GM18873 (cell line): ENCODE results near the gene NPHP1.
"Not testable (repeated sequence)": the region's sequence is repeated elsewhere in the genome, so short reads cannot be mapped to it uniquely, and the experiment has no call there.

Experiments used
- ATAC-seq: cut with Tn5 transposase; IDR thresholded peaks from one replicate; pipeline ENCODE4 v1.9.1; 2021; ENCODE audit warnings: mild to moderate bottlenecking, moderate library complexity, moderate number of reproducible peaks; ENCODE audit not compliant: unreplicated experiment, low FRiP score

NPHP1 gene

DNA sequence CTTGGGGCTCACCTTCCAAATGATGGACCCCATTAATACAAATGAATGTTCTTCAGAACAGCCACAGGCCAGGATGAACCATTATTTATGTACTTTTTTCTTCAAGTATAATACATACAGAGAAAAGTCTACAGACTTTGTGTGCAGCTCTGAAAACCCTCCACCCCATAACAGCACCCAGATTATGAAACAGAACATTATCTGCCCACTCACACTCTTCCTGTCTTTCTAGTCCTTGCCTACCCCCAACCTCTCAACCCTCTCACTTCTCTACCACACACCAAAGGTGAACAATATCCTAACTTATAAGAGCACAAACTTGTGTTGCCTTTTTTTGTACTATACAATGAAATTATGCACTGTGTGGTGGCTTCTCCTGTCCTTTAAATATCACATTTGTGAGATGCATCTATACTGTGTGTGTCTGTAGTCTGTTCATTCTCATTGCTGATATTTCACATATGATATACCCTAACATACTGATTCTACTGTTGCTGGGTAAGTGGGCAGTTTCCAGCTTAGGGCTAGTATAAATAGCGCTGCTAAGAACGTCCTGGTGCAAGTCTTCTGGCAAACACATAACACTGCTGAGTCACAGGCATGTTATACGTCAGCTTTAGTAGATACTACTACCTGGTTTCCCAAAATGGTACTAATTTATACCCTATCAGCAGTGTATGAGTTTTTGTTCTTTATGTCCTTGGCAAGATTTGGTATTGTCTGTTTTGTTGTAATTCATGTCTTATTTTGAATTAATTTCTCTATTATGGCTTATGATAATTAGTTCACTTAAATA is 1.0 kb upstream of the NPHP1 start:
- ATAC-seq, result no peak

DNA sequence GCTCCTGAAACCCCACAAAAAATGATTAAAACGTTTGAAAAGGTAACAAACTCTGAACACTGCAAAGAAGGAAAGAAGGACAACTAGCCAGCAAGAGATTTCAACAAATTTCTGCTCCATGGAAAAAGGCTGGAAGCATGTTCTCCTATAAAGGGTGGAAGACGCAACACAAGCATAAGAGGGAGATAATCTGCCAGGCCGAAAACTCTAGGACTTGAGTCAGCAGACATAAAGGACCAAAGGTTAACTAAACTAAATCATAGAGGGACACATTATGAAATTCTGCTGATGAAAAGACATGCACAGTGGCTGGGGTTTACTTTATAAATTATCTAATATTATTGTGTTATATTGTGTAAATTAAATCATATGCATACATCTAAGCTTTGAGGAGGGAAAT is 6.8 kb downstream of the NPHP1 start:
- no peak for ATAC-seq

DNA sequence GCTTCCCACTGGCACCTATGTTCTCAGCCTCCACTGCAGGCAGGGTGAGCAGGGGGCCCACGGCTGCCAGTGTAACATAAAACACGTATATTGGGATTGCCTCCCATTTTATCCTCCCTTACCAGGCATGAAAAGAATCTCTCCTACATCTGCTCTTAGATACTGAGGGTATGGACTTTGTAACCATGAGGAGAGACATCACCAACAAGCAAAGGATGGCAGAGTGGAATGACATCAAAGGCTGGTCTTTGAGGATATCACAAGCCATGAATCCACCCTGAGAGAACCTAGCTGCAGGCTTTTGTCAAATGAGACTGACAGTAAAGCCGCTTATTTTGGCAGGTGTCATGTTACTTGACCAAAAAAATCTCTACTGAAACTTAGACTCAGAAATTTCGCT is 7.4 kb downstream of the NPHP1 start:
- no peak for ATAC-seq

- not testable (repeated sequence) for ATAC-seq
Observed at GRCh38 chr2:110190169-110190568, 14.6 kb downstream of the NPHP1 start.

- ATAC-seq, result no peak
Observed at GRCh38 chr2:110182449-110182848, 22.4 kb downstream of the NPHP1 start.

DNA sequence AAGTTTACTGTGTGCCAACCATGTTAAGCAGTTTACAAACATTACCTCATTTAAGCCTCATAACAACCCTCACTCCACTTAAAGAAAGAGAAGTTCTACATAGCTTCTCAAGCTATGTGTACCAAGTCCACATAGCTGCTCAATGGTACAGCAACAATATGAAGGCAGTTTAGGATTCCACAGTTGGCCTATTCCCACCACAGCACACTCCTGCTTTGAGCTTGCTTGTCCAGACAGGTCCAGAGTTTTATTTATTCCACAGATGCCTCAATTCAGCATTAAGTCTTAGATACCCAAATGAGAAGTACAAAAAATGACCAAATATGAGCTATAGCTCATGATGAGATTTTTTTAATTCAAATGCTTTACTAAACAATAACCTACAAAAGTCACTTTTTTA is 24.8 kb downstream of the NPHP1 start:
- no peak for ATAC-seq

DNA sequence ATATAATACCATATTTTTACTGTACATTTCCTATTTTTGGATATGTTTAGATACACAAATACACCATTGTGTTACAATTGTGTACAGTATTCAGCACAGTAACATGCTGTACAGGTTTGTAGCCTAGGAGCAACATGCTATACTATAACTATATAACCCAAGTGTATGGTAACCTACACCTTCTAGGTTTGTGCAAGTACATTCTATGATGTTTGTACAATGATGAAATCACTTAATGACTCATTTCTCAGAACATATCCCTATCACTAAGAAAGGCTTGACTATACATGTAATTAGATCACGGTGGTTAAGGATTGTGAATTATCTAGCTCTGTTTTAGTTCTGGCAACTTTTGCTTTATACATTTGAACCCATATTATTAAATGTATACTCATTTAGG is 31.3 kb downstream of the NPHP1 start:
- ATAC-seq, result no peak

DNA sequence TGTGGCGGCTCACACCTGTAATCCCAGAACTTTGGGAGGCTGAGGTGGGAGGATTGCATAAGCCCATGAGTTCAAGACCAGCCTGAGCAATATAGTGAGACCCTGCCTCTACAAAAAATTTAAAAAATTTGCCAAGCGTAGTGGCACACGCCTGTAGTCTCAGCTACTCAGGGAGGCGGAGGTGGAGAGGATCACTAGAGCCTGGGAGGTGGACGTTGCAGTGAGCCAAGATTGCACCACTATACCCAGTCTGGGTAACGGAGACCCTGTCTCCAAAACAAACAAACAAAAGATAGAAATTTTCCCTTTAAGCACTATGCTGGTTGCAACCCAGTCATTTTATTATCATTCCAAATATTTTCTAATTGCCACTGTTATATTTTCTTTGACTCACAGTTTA is 32.3 kb downstream of the NPHP1 start:
- no peak for ATAC-seq

- ATAC-seq, result no peak
Observed at GRCh38 chr2:110170102-110170501, 34.7 kb downstream of the NPHP1 start.

DNA sequence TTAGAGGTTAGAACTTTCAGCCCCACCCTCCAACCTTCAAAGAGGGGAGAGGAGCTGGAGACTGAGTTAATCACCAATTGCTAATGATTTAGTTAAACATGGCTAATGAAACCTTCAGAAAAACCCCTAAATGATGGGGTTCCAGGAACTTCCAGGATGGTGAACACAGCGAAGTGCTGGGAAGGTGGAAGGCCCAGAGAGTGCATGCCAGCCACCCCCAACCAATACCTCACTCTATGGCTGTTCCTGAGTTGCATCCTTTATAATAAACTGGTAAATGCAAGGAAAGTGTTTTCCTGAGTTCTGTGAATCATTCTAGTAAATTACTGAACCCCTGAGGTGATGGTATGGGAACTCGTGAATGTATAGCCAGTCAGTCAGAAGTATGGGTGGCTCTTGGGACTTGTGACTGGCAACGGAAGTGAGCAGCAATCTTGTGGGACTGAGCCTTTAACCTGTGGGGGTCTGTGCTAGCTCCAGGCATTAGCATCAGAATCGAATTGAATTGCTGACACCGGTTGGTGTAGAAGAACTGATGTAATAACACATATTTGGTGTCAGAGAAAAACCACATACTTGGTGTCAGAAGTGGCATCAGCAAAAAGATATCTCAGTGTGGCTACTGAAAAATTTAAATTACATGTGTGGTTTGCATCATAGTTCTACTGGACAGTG is 37.4 kb downstream of the NPHP1 start:
- ATAC-seq, result no peak

- no peak for ATAC-seq
Observed at GRCh38 chr2:110166266-110166665, 38.5 kb downstream of the NPHP1 start.

DNA sequence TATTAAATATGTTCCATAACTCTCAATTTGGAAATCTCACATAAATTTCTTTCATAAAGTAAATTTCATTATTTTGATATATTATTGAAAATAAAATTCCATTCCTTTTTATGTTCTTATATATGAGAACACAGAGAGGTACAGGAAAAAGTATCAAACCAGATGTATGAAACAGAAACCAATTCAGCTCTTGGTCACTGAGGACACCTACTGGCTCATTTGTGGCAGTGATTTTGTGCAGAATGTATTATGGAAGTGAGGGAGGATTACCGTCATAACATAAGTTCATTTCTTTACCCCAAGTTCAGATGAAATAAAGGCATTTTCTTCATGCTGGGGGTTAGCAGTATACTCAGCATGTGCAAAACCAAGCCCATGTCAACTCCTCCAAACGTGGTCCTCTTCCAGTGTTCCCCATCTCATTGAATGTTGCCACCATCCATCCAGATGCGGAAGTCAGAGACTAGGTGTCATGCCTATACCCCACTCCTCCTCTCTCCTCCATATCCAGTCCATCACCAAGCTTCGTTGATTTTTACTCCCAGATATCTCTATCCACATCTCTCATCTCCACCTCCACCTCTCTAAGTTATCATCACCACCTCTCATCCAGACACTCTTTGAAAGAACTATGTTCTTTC is 47.5 kb downstream of the NPHP1 start:
- ATAC-seq, result no peak

GRCh38 chr2:110154828-110155227 is 50.0 kb downstream of the NPHP1 start:
- not testable (repeated sequence) for ATAC-seq

DNA sequence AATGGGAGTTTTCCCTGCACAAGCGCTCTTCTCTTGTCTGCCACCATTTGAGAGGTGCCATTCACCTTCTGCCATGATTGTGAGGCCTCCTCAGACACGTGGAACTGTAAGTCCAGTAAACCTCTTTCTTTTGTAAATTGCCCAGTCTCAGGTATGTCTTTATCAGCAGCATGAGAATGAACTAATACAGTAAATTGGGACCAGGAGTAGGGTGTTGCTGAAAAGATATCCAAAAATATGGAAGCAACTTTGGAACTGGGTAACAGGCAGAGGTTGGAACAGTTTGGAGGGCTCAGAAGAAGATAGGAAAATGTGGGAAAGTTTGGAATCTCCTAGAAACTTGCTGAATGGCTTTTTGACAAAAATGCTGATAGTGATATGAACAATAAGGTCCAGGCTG is 50.6 kb downstream of the NPHP1 start:
- ATAC-seq, result not testable (repeated sequence)

- ATAC-seq, result no peak
Observed at GRCh38 chr2:110153416-110153815, 51.4 kb downstream of the NPHP1 start.

GRCh38 chr2:110152943-110153342 is 51.9 kb downstream of the NPHP1 start:
- ATAC-seq, result no peak

DNA sequence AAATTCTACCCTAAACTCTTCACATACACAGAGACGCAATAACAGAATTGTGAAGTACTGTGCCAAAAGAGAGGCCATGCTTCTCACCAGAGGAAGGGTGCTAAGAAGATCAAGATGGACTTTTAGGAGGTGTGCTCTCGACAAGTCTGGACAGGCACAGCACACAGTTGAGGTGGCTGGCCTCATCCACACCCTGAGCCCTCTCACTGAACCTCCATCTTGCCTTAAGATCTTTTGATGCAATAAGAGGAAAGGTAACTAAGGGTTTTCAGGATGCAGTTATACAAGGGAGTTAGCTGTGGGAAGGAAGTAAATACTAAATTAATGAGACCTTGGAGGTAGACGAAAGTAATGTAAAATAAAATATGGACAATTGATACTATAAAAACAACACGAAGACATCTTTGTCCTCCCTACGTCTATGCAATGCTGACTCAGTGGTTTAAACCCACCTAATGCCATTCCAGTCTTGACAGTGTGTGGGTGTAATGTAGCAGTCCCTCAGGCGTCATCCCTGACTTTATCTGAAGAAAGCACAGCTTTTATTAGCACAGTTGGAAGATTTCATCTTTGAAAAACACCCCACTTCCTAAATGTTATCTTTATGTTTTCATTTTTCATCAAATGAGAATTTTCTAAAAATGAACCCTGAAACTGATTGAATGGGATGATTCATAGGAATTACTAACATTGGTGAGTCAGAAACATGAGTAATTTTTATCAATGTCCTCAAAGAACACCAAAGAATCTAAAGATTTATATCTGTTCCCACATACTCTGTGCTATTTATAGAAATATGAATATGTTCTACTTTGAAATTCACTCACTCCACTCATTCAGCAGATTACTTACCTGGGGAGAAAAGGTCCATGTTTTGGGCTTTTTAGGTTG is 55.2 kb downstream of the NPHP1 start:
- ATAC-seq, result no peak

GRCh38 chr2:110146945-110147332 is 57.9 kb downstream of the NPHP1 start:
- no peak for ATAC-seq

GRCh38 chr2:110146183-110146944 is 58.4 kb downstream of the NPHP1 start:
- no peak for ATAC-seq

- ATAC-seq, result no peak
Observed at GRCh38 chr2:110143982-110144381, 60.8 kb downstream of the NPHP1 start.
